ENCODE results near the gene SLC4A5.

Gene SLC4A5

DNA sequence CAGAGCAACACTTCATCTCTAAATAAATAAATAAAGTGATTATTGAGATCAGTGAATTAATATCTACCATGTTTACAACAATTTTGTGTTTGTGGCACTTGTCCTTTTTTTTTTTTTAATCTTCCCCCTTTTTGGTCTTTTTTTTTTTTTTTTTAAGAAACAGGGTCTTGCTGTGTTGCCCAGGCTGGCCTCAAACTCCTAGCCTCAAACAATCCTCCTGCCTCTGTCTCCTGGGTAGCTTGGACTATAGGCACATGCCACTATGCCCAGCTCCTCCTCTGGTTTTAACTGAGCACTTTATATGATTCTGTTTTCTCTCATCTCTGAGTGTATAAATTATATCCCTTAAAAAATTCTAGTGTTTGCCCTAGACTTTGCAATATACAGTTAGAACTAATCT is 30.3 kb downstream of the SLC4A5 start:
- DNase-seq (ENCODE audit: low read depth), result no peak

DNA sequence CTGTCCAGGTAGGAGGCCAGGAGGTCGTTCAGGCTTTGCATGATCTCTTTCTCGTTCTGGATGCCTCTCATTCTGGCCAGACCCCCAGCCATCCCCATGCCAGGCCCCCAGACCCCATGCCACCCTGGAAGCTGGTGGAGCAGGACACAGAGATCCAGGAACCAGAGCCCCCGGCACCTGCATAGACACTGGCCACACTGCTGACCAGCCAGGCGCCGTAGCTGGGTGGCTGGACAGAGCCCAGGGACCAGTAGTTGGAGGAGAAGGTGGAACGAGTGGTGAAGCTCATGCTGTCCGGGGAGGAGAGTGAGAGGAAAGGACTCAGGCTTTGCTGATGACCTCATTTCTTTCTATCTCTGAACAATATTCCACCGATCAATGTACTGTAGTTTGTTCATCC is 35.5 kb downstream of the SLC4A5 start:
- no peak for DNase-seq (ENCODE audit: low read depth)

DNA sequence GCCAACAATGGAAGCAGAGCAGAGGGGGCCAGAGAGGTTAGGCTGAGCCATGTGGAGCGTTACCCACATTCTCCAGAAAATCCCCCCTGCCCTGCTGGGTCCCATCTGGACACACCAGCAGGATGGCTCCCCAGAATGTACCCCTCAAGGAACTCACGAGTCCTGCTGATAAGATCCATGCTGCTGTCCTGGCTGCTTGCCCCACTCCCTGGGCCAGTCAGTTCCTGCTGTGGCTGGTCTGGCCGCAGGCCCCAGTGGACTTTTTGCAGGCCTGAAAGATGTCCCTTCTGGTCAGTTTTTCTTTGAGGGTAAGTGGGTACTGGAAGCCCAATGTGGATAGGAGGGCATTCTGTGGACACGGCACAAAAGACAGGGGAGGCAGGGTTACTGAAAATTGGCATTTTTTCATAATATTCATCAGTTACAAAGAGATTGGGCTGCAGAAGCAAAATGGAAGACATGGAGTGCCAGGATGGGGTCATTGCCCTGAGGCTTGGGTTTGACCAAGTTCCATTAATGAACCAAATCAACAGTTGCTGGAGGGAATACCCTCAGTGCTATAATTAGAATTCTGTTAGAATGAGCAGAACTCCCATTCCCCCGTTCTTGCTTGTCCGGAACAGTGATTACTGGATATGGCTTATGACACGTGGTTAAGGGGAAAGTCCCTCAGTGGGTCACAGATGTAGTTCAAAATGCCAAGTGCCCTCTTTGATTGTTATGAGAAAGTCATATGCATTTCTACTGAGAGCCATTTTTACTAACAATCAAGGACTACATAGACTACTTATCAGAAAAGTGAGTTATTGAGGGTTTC is 38.7 kb downstream of the SLC4A5 start:
- DNase-seq (ENCODE audit: low read depth), result no peak

DNA sequence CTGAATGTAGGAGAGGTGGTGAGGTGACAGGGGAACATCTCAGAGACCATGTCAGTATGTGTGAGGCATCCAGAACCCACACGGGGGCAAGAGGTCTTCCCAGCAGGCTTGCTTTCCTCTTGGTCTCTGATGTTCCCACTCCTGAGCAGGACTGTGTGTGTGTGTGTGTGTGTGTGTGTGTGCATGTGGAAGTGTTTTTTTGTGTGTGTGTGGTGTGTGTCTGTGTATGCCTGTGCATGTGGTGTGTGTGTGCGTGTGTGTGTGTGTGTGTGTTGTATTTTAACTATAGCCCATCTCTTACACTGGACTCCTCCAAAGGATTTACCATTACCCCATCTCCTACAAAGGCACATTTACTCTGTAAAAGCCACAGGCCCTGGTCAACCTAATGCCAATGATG is 40.4 kb downstream of the SLC4A5 start:
- DNase-seq (ENCODE audit: low read depth), result no peak

DNA sequence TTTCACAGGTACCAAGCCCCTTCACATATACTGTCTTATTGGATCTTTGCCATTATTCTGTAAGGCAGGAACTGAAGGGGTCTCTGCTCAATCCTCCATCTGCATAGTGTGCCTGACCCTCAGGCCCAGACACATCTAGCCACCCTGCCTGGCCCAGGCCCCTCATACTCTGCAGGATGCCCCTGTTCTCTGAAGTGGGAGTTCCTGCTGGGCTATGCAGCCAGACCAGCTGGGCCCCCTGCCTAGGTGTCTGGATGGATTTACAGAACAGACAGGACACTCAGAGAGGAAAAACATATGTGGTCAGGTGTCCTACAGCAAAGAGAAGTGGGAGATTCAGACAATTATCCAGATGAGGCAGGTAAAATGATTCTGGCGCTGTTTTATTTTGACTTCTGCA is 42.0 kb downstream of the SLC4A5 start:
- no peak for DNase-seq (ENCODE audit: low read depth)

DNA sequence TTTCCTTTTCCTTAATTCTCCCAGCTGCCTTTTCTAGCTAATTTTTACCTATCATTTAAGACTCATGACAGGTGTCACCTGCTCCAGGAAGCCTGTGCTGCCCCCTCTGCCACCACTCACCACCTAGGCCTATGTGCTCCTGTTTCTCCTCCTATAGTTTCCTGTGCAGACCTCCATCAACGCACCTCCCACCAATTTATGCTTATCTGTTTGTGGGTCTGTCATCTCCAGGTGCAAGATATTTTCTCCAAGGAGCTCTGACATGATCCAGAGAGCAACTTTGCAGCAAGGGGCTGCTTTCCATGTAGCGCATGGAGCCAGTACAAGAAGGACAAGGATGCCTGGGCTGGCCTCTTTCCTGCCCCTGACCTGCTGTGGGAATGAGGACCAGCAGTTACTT is 42.7 kb downstream of the SLC4A5 start:
- no peak for DNase-seq (ENCODE audit: low read depth)

DNA sequence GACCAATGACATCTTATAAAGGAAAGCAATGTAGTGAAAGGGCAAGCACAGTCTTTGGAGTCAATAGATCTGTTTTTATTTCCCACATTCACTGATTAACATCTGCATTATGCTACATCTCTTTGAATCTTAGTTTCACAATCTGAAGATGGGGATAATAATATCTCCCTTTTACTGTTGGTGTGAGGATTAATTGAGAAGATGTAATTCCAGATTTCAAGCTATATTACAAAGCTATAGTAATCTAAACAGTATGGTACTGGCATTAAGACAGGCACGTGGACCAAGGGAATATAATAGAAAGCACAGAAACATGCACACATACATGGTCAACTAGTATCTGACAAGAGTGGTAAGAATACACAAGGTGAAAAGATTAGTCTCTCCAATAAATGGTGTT is 45.3 kb downstream of the SLC4A5 start:
- DNase-seq (ENCODE audit: low read depth), result no peak

DNA sequence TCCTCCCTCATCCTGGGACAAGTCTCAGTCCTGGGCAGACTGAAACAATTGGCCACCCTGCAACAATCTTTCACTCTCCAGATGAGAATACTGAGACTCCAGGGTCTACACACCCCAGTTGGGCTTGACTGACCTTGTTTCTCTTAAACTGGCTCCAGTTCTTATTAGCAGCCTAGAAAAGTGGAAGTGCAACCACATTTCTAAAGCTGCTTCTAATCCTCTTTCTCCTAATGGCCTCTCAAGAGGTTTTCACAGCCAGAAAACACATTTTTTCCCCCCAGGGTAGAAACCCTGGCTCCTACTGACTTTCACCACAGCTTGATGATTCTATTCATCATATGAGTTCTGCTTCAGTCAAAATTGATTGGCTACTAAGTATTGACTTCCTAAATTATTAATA is 45.8 kb downstream of the SLC4A5 start:
- DNase-seq (ENCODE audit: low read depth), result no peak

DNA sequence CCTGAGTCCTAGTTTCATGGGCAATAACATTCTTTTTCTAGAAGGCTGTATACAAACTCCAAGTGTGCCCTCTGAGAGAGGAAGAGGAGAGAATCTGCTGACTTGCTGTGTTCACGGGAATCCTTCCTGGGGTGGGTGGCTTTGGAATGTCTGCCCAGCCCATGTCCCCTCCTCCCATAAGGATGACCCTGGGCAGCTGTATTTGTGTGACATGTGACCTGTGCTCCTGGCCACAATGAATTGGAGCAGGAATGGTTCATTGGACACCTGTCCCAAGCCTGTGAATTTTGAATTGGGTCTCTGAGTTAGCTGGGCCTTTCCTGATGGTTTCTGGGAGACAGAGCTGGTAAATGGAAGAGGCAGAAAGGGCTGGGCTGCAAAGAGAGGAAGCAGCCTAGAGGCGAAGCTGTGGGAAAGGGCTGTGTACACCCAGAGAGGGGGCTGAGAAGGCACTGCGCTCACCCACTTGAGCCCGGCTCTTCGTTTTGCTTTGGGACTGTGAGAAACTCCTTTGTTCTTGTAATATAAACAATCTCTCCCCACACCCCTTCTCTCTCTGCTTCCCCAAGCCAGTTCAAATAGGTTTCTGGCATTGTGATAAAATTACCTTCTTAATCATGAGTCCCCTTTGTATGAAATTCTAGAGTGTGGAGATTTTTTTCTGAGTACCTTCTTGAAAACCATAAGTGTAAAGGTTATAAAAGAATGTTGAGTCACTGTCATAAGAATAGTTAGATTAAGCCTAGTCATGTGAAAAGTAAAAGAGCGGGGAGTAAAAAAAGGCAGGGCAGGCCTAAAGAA is 49.8 kb downstream of the SLC4A5 start:
- DNase-seq (ENCODE audit: low read depth), result no peak

DNA sequence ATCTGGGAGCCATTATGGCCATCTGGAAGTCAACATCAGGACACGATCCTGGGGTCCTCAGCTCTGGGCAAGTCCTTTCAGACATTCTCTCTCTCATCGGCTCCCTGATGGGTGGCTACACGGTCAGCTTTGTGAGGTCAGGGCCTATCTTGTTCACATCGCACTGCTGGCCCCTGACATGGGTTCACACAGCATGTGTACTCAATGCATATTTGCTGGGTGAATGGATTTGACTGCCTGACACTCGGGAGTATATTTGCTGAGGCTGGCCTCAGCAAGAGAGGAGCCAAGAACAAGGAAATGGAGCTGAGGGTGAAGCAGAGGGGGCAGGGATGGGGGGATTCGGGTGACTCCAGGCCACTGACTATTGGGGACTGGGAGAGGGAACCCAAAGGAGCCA is 50.5 kb downstream of the SLC4A5 start:
- DNase-seq (ENCODE audit: low read depth), result no peak

DNA sequence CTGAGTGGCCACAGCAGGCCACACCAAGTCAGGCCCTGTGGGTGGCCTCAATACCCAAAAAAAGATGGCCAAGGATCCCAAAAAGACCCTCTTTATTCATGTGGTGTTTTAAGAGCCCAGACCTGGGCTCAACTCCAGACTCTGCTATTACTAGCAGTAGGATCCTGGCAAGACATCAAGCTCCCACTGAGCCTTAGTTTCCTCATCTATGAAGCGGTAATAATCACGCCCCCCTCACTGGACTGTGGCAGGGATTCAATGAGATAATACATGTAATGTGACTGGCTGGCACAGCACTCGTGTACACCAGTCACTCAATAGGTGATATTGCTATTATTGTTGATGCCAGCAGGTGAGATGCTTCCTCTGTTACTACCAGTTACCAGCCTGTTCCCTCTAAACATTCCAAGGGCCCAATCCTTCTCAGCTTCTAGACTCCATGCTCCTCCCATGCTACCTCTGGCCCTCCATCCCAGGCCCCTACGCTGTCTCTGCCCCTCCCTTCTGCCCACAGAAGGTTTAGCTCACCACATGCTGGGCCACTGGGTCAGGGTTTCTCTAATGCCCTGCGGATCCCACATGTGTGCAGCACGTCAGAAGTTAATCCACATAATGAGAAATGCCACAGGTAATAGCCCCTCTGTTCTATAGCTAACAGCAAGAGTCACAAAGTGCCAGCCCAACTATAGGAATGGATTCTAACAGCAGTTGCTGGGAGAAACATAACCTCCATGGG is 51.2 kb downstream of the SLC4A5 start:
- no peak for DNase-seq (ENCODE audit: low read depth)

DNA sequence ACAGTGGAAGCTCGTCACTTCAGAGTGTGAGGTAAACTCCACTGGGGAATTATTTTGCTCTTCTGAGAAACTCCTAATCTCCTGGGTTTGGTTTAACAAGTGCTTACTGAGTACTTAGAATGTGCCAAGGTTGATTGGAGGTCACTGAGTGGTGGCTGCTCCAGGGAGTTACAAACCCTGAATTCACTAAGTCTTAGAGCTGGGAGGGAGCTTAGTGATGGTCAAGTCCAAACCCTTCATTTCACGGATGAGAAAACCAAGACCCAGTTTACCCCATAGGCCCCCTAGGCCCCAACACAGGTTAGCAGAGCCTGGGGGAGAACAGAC is 52.0 kb downstream of the SLC4A5 start:
- DNase-seq (ENCODE audit: low read depth), result no peak

DNA sequence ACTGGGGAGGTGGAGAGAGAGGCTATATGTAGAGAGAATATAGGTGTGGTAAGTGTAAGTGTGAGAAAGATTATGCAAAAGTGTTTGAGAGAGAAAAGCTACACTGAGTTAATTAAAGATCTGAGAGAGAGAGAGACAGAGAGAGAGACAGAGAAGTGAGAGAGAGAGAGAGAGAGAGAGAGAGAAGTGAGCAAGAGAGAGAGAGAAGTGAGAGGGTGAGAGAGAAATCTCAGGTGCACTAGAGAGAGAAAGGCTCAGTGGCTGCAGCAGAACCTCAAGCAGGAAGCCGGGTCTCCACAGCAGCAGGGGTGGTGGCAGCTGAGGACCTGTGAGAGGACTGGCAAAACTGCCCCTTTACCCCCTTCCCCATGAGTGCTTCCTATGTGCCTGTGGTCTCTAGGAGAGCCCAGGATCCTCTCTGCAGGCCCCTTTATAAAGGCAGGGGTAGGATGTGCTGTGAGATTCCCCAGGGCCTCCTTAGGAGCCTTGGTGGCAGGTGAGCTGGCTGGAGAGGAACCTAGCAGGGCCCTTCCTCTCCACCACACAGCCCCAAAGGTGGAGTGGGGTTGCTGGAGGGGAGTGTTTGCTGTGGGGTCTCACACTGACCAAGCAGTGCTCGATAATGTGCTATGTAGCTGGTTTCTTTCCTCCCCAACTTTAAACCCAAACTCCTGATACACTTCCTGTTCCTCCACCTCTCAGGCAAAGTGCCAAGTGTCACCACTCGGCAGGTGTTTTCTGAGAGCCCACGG is 52.6 kb downstream of the SLC4A5 start:
- no peak for DNase-seq (ENCODE audit: low read depth)

DNA sequence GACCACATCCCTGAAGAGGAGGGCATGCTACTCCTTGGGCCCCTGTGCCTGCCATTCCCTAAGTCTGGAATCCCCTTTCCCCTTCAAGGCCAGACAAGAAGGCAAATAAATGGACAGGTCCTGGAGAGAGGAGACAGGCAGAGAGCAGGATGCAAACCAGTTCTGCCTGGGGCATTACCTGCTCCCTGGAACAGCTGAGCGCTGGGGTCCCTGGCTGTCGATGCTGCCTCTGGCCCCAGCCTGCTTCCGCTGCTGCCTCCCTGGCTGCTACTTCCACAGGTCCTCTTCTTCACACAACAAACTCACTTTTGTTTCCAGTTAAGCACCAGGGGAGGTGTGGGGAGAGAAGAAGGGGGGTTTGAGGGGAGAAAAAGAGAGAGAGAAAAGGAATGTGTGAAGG is 53.1 kb downstream of the SLC4A5 start:
- DNase-seq (ENCODE audit: low read depth), result no peak

DNA sequence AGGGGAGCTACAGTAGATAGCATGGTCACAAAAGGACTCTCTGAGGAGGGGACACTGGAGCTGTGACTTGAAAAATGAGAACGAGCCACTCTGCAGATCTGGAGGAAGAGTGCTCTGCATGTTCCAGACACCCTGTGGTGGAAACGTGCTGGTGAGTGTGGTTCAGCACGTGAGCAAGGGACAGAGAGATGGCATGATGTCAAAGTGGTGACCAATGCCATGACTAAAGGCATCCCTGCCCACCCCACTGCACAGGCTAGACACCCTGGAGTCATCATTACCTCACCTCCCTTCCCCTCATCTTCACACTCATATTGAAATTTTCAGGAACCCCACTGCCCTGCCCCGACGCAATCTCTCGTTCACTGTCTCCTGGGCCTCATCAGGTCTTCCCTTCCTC is 56.5 kb downstream of the SLC4A5 start:
- DNase-seq (ENCODE audit: low read depth), result no peak

DNA sequence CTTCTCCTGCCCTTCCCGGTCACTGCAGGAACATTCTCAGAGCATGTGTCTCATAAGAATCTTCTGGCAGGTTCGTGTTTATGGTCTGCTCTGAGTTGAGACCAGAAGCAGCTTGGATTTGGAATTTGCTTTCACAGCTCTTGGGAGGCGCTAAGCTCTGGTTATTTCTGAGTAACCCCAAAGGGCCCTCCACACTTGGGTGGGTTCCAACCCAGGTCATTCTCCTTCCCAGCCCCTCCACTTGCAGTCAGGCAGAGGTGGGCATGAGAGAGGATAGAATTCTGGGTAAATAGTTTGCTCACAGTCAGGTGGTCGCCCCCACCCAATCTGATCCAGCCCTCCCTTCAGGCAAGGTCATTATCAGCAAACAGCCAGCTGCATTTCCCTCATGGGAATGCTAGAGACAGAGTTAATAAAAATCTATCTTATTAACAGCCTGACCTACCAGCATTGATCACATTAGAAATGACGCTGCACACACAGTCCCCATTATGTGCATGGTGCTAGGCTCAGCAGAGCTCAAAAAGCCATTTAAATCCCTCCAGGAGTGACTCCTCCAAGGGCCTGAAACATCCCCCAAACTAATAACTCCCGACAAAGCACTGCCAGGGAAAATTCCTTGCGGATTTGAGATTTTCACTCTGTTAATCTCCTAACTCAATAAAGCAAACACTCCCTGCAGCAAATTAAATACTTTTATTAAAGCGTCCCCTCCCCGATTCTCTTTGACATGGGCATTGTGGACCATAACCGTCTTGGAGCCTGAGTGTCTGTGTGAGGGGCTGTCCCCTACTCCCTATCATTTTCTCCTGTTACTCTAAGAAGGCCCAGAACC is 61.9 kb downstream of the SLC4A5 start:
- no peak for DNase-seq (ENCODE audit: low read depth)

DNA sequence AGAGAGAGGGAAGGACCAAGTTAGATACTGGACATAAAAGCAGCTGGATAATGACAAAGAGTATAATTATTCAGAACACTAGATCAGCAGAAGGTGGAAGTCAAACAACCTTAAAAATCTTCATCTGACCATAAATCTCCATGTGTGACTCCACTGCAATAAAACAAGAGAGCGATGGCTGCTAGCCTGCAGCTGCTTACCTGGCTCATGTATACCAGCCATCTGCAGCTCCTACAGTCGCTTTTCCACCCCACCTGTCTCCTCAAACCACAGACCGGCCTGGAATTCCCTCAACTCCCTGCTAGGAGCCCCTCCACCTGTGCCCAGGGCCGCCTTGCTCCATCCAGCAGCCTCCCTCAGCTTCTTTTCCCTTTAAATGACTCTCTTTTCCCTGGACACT is 64.5 kb downstream of the SLC4A5 start:
- DNase-seq (ENCODE audit: low read depth), result no peak

DNA sequence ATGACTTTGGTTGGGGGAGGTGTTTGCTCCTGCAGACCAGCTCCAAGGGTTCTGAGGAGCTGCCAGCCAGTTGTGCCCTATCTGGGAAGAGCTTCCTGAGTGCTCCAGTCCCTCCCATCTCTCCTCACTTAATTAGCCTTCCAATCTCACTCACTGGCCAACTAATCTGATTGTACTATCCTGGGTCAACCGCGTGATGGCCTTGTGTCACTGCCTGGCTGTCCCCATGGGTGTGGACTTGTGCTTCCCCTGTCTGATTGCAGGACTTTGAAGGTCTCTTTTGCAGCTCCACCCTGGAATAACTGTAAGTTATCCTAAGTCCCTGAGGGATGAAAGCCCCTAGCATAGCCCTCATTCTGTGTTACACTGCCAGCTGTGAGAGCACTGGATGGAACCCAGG is 65.0 kb downstream of the SLC4A5 start:
- DNase-seq (ENCODE audit: low read depth), result no peak

DNA sequence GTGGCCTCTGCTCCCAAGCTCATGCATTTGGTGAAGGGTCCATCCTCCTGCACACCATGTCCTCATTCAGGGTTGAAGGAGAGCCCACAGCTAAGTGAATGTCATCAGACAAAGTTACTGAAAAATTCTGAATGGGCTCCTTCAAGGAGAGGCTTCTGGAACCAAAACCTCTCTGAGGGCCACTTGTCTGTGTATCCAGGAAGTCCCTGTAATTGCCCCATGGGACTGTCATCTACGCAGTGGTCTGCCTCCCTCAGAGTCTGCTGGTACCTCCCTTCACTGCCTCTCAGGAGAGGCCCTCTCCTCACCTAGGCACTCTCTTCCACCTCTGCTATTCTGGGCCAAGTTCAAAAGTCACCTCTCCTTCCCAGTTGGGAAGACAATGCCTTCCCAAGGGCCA is 68.0 kb downstream of the SLC4A5 start:
- DNase-seq (ENCODE audit: low read depth), result no peak

DNA sequence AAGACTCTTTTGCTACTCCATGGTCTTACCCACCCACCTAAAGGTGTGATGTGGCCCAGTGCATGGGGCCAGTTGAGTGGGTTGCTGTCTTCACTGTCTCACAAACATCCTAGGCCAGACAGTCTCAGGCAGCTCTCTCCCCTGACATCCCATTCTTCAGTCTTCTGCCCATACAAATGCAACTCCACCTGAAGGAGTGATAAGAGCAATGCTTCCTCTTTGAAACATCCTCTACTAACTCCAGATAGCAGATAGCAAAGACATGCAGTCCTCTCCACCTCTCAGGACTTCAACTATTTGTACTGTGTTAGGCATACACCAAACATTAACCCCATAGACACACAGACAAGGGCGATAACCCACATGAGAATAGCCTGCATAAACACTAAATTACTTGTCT is 73.5 kb downstream of the SLC4A5 start:
- no peak for DNase-seq (ENCODE audit: low read depth)

DNA sequence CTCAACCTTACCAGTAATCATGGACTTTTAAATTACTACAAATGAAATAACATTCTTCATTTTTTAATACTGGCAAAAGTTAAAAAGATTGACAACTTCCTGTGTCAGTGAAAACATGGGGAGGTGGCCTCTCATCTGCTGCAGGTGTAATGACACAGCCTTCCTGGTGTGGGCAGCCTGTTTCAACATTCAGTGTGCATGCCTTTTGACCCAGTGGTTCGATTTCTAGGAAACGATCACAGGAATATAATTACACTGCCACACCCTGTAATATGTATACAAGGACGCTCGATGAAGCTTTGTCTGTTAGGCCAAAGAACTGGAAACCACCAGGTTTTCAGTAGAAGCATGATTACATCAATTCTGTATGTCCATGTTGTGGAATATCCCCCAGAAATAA is 76.1 kb downstream of the SLC4A5 start:
- no peak for DNase-seq (ENCODE audit: low read depth)
